ENCODE results near the gene TBC1D22A. TPM values are rescaled to one million over a fixed set of nuclear protein-coding genes. Genes with fewer than 3 reads are reported as not detected.

TBC1D22A gene
- total RNA-seq, 1 donor, result 17.7 TPM

GRCh38 chr22:46864314-46865051, 102.0 kb downstream of the TBC1D22A start:
- H3K79me2 ChIP-seq (ENCODE audit: insufficient read depth, low read length), result peaks cover 45% of the 10 kb centered on the region
- H3K36me3 ChIP-seq (ENCODE audit: insufficient read depth, low read length), result peaks cover 5% of the 10 kb centered on the region
- no peak overlapping the region for H2AFZ ChIP-seq (ENCODE audit: low read length)
- no peak overlapping the region for H3K27ac ChIP-seq (ENCODE audit: low read depth, low read length)
- H3K27me3 ChIP-seq (ENCODE audit: insufficient read depth, low read length), result no peaks in the 10 kb centered on the region
- DNase-seq (ENCODE audit: insufficient read length, low spot score, missing footprints), result no peak
- H4K20me1 ChIP-seq (ENCODE audit: insufficient read depth, low read length), result peaks cover 27% of the 10 kb centered on the region
- no peak overlapping the region for H3K4me2 ChIP-seq (ENCODE audit: insufficient read depth, low read length)
- peaks cover 16% of the 10 kb centered on the region for H3K4me1 ChIP-seq (ENCODE audit: insufficient read depth, low read length)
- no peak overlapping the region for H3K4me3 ChIP-seq (ENCODE audit: insufficient read depth, low read length)
- TF ChIP-seq CTCF (IDR thresholded peaks at IDR 0.05; ENCODE audit: extremely low read depth, low read depth, low read length), result no peak
- no peaks in the 10 kb centered on the region for H3K9me3 ChIP-seq (ENCODE audit: low read depth, low read length)

GRCh38 chr22:46865052-46865434, 102.6 kb downstream of the TBC1D22A start:
- Histone ChIP-seq H3K4me2 (ENCODE audit: insufficient read depth, low read length) (no peak overlapping the region), H3K4me3 (ENCODE audit: insufficient read depth, low read length) (no peak overlapping the region), H3K27ac (ENCODE audit: low read depth, low read length) (no peak overlapping the region), H3K79me2 (ENCODE audit: insufficient read depth, low read length) (peaks cover 49% of the 10 kb centered on the region), H4K20me1 (ENCODE audit: insufficient read depth, low read length) (peaks cover 27% of the 10 kb centered on the region), H3K4me1 (ENCODE audit: insufficient read depth, low read length) (peaks cover 16% of the 10 kb centered on the region), H3K36me3 (ENCODE audit: insufficient read depth, low read length) (peaks cover 5% of the 10 kb centered on the region), H3K9me3 (ENCODE audit: low read depth, low read length) (no peaks in the 10 kb centered on the region), H2AFZ (ENCODE audit: low read length) (no peak overlapping the region), H3K27me3 (ENCODE audit: insufficient read depth, low read length) (no peaks in the 10 kb centered on the region)
- no peak for DNase-seq (ENCODE audit: insufficient read length, low spot score, missing footprints)
- no peak for TF ChIP-seq CTCF (IDR thresholded peaks at IDR 0.05; ENCODE audit: extremely low read depth, low read depth, low read length)

- Histone ChIP-seq H3K4me3 (ENCODE audit: insufficient read depth, low read length) (no peak overlapping the region), H3K27me3 (ENCODE audit: insufficient read depth, low read length) (no peaks in the 10 kb centered on the region), H3K27ac (ENCODE audit: low read depth, low read length) (no peak overlapping the region), H3K4me1 (ENCODE audit: insufficient read depth, low read length) (peaks cover 16% of the 10 kb centered on the region), H3K79me2 (ENCODE audit: insufficient read depth, low read length) (peaks cover 50% of the 10 kb centered on the region), H4K20me1 (ENCODE audit: insufficient read depth, low read length) (peaks cover 27% of the 10 kb centered on the region), H3K36me3 (ENCODE audit: insufficient read depth, low read length) (peaks cover 5% of the 10 kb centered on the region), H2AFZ (ENCODE audit: low read length) (no peak overlapping the region), H3K9me3 (ENCODE audit: low read depth, low read length) (no peaks in the 10 kb centered on the region), H3K4me2 (ENCODE audit: insufficient read depth, low read length) (no peak overlapping the region)
- DNase-seq (ENCODE audit: insufficient read length, low spot score, missing footprints), result no peak
- no peak for TF ChIP-seq CTCF (IDR thresholded peaks at IDR 0.05; ENCODE audit: extremely low read depth, low read depth, low read length)
Measured at GRCh38 chr22:46865642-46866041, 103.2 kb downstream of the TBC1D22A start.

- Histone ChIP-seq H3K27me3 (ENCODE audit: insufficient read depth, low read length) (no peaks in the 10 kb centered on the region), H3K4me2 (ENCODE audit: insufficient read depth, low read length) (peak overlapping the region; percentile 80), H3K4me1 (ENCODE audit: insufficient read depth, low read length) (peaks cover 16% of the 10 kb centered on the region), H3K79me2 (ENCODE audit: insufficient read depth, low read length) (peaks cover 46% of the 10 kb centered on the region), H3K4me3 (ENCODE audit: insufficient read depth, low read length) (peak overlapping the region; percentile 41), H4K20me1 (ENCODE audit: insufficient read depth, low read length) (peaks cover 27% of the 10 kb centered on the region), H3K36me3 (ENCODE audit: insufficient read depth, low read length) (peaks cover 5% of the 10 kb centered on the region), H3K9me3 (ENCODE audit: low read depth, low read length) (no peaks in the 10 kb centered on the region), H2AFZ (ENCODE audit: low read length) (no peak overlapping the region), H3K27ac (ENCODE audit: low read depth, low read length) (peak overlapping the region; percentile 82)
- no peak for TF ChIP-seq CTCF (IDR thresholded peaks at IDR 0.05; ENCODE audit: extremely low read depth, low read depth, low read length)
- peak; percentile 92 for DNase-seq (ENCODE audit: insufficient read length, low spot score, missing footprints)
Measured at GRCh38 chr22:46866591-46866990, 104.1 kb downstream of the TBC1D22A start.

Measured in osteoblast (primary cell).